Activated CD4-positive, alpha-beta T cell treated with anti-CD3 and anti-CD28 coated beads, Interleukin-2, amount 10 ng/mL, durations not matched to agents 24 days and 14 days (primary cell): ENCODE results near the gene TNFRSF25. TPM values are rescaled to one million over a fixed set of nuclear protein-coding genes. Genes with fewer than 3 reads are reported as not detected.

Experiments
- DNase-seq: peaks from one replicate; pipeline ENCODE4 v3.0.0; 2022
- H3K27ac Mint-ChIP-seq: one replicate; pipeline ENCODE4 v1.8.0; 2022; ENCODE audit warnings: mild to moderate bottlenecking, mixed read lengths
- H3K27me3 Mint-ChIP-seq: one replicate; pipeline ENCODE4 v1.8.0; 2022; ENCODE audit warnings: mixed read lengths
- H3K36me3 Mint-ChIP-seq: one replicate; pipeline ENCODE4 v1.8.0; 2022; ENCODE audit warnings: low read depth, mild to moderate bottlenecking, mixed read lengths
- H3K4me1 Mint-ChIP-seq: one replicate; pipeline ENCODE4 v1.8.0; 2021; ENCODE audit warnings: mixed read lengths
- H3K4me3 Mint-ChIP-seq: one replicate; pipeline ENCODE4 v1.8.0; 2022; ENCODE audit warnings: mild to moderate bottlenecking, moderate library complexity, mixed read lengths
- H3K9me3 Mint-ChIP-seq: one replicate; pipeline ENCODE4 v1.8.0; 2021; ENCODE audit warnings: mixed read lengths
- intact Hi-C: fragments of 100-400 bp; cut with micrococcal nuclease; formaldehyde crosslinking; loops from one replicate; pipeline ENCODE4 v1.15.1; 2023
- total RNA-seq: library from RNA; stranded (reverse); gene quantifications from 2 replicates; pipeline ENCODE4 v1.2.3, GENCODE V29; 2022

TNFRSF25 gene
- total RNA-seq, 1 donor from 2014 or later: 139 TPM

- Mint-ChIP-seq H3K36me3 (no peaks in the 10 kb centered on the region), H3K9me3 (no peaks in the 10 kb centered on the region), H3K4me3 (no peak overlapping the region), H3K4me1 (peaks cover 15% of the 10 kb centered on the region), H3K27ac (no peak overlapping the region), H3K27me3 (peaks cover 23% of the 10 kb centered on the region)
- intact Hi-C loops: loop anchor here (5.0 kb wide), 1 partner anchor 241 kb away; no protein-coding TSS in a partner anchor
- DNase-seq: no peak
Measured at GRCh38 chr1:6487804-6488484, 22.0 kb upstream of the TNFRSF25 start.

GRCh38 chr1:6486433-6487011 is 20.5 kb upstream of the TNFRSF25 start:
- intact Hi-C loops: loop anchor here (1.0 to 5.0 kb wide), 2 partner anchors 160 to 239 kb away; no protein-coding TSS in a partner anchor

GRCh38 chr1:6485168-6486101 is 19.5 kb upstream of the TNFRSF25 start:
- DNase-seq: no peak
- Mint-ChIP-seq H3K27me3 (peaks cover 35% of the 10 kb centered on the region), H3K4me1 (peaks cover 7% of the 10 kb centered on the region), H3K9me3 (no peaks in the 10 kb centered on the region), H3K36me3 (no peaks in the 10 kb centered on the region), H3K4me3 (no peak overlapping the region), H3K27ac (no peak overlapping the region)
- intact Hi-C loops: loop anchor here (1.0 to 5.0 kb wide), 2 partner anchors 161 to 238 kb away; no protein-coding TSS in a partner anchor

More at GRCh38 chr1:6486433-6487011, 20.5 kb upstream of the TNFRSF25 start:
- Mint-ChIP-seq H3K4me1 (peaks cover 11% of the 10 kb centered on the region), H3K27ac (no peak overlapping the region), H3K9me3 (no peaks in the 10 kb centered on the region), H3K27me3 (peaks cover 33% of the 10 kb centered on the region), H3K36me3 (no peaks in the 10 kb centered on the region), H3K4me3 (no peak overlapping the region)
- peak; percentile 96 for DNase-seq

GRCh38 chr1:6484826-6485167 is 18.8 kb upstream of the TNFRSF25 start:
- peaks cover 35% of the 10 kb centered on the region for H3K27me3 Mint-ChIP-seq
- DNase-seq: no peak
- no peaks in the 10 kb centered on the region for H3K9me3 Mint-ChIP-seq
- no peak overlapping the region for H3K27ac Mint-ChIP-seq
- H3K4me3 Mint-ChIP-seq: no peak overlapping the region
- H3K36me3 Mint-ChIP-seq: no peaks in the 10 kb centered on the region
- H3K4me1 Mint-ChIP-seq: peaks cover 7% of the 10 kb centered on the region
- intact Hi-C loops: loop anchor here (5.0 kb wide), 1 partner anchor 237 kb away; no protein-coding TSS in a partner anchor

- Mint-ChIP-seq H3K9me3 (no peaks in the 10 kb centered on the region), H3K27ac (no peak overlapping the region), H3K27me3 (peaks cover 37% of the 10 kb centered on the region), H3K36me3 (no peaks in the 10 kb centered on the region), H3K4me1 (peaks cover 7% of the 10 kb centered on the region), H3K4me3 (no peak overlapping the region)
- intact Hi-C loops: no loop called here
- no peak for DNase-seq
Measured at GRCh38 chr1:6483761-6484117, 17.8 kb upstream of the TNFRSF25 start.

GRCh38 chr1:6483017-6483760 is 17.2 kb upstream of the TNFRSF25 start:
- peaks cover 7% of the 10 kb centered on the region for H3K4me1 Mint-ChIP-seq
- H3K36me3 Mint-ChIP-seq: no peaks in the 10 kb centered on the region
- no peak for DNase-seq
- H3K4me3 Mint-ChIP-seq: no peak overlapping the region
- no peak overlapping the region for H3K27ac Mint-ChIP-seq
- intact Hi-C loops: no loop called here
- peaks cover 37% of the 10 kb centered on the region for H3K27me3 Mint-ChIP-seq
- no peaks in the 10 kb centered on the region for H3K9me3 Mint-ChIP-seq

GRCh38 chr1:6481820-6482219 is 15.8 kb upstream of the TNFRSF25 start:
- no peak overlapping the region for H3K27ac Mint-ChIP-seq
- no peaks in the 10 kb centered on the region for H3K36me3 Mint-ChIP-seq

GRCh38 chr1:6477039-6477820 is 11.3 kb upstream of the TNFRSF25 start:
- Mint-ChIP-seq H3K36me3 (no peaks in the 10 kb centered on the region), H3K9me3 (no peaks in the 10 kb centered on the region), H3K27me3 (peaks cover 8% of the 10 kb centered on the region), H3K4me1 (peaks cover 6% of the 10 kb centered on the region), H3K27ac (no peak overlapping the region), H3K4me3 (no peak overlapping the region)
- intact Hi-C loops: no loop called here
- no peak for DNase-seq

More at GRCh38 chr1:6481820-6482219, 15.8 kb upstream of the TNFRSF25 start:
- Mint-ChIP-seq H3K4me3 (no peak overlapping the region), H3K27me3 (peaks cover 35% of the 10 kb centered on the region), H3K9me3 (no peaks in the 10 kb centered on the region), H3K4me1 (peaks cover 7% of the 10 kb centered on the region)
- no peak for DNase-seq
- intact Hi-C loops: no loop called here

GRCh38 chr1:6476483-6476882 is 10.5 kb upstream of the TNFRSF25 start:
- Mint-ChIP-seq H3K9me3 (no peaks in the 10 kb centered on the region), H3K4me1 (peaks cover 6% of the 10 kb centered on the region), H3K4me3 (no peak overlapping the region), H3K27ac (no peak overlapping the region), H3K27me3 (peaks cover 3% of the 10 kb centered on the region), H3K36me3 (no peaks in the 10 kb centered on the region)
- DNase-seq: no peak
- intact Hi-C loops: no loop called here

GRCh38 chr1:6475381-6476133 is 9.6 kb upstream of the TNFRSF25 start:
- peaks cover 2% of the 10 kb centered on the region for H3K27me3 Mint-ChIP-seq
- DNase-seq: peak; percentile 95
- no peak overlapping the region for H3K4me3 Mint-ChIP-seq
- peaks cover 6% of the 10 kb centered on the region for H3K4me1 Mint-ChIP-seq
- intact Hi-C loops: loop anchor here (1.0 kb wide), 1 partner anchor 8 kb away; no protein-coding TSS in a partner anchor
- no peaks in the 10 kb centered on the region for H3K9me3 Mint-ChIP-seq
- H3K36me3 Mint-ChIP-seq: no peaks in the 10 kb centered on the region
- H3K27ac Mint-ChIP-seq: no peak overlapping the region

GRCh38 chr1:6474815-6475282 is 8.9 kb upstream of the TNFRSF25 start:
- DNase-seq: no peak
- Mint-ChIP-seq H3K36me3 (no peaks in the 10 kb centered on the region), H3K4me1 (peaks cover 6% of the 10 kb centered on the region), H3K27me3 (peaks cover 2% of the 10 kb centered on the region), H3K27ac (no peak overlapping the region), H3K4me3 (no peak overlapping the region), H3K9me3 (no peaks in the 10 kb centered on the region)
- intact Hi-C loops: loop anchor here (1.0 kb wide), 1 partner anchor 8 kb away; no protein-coding TSS in a partner anchor
